C4-2B (cell line): Measurements from ENCODE around the gene OR12D1.
A peak's percentile ranks its signal among the peaks of the same experiment; 100 is the strongest.

ENCODE experiments used
- ZFX ChIP-seq: fragments of 450-650 bp; IDR thresholded peaks from 2 replicates; pipeline ENCODE4 v1.6.1; 2017
- TF ChIP-seq, protein P1 (sequence below): fragments of 450-650 bp; conservative IDR thresholded peaks from 2 replicates; pipeline ENCODE4 v1.5.1; 2017; ENCODE audit warnings: mild to moderate bottlenecking

GRCh38 chr6:29414588-29414987 lies at the start of gene OR12D1:
- TF ChIP-seq, protein P1, sequence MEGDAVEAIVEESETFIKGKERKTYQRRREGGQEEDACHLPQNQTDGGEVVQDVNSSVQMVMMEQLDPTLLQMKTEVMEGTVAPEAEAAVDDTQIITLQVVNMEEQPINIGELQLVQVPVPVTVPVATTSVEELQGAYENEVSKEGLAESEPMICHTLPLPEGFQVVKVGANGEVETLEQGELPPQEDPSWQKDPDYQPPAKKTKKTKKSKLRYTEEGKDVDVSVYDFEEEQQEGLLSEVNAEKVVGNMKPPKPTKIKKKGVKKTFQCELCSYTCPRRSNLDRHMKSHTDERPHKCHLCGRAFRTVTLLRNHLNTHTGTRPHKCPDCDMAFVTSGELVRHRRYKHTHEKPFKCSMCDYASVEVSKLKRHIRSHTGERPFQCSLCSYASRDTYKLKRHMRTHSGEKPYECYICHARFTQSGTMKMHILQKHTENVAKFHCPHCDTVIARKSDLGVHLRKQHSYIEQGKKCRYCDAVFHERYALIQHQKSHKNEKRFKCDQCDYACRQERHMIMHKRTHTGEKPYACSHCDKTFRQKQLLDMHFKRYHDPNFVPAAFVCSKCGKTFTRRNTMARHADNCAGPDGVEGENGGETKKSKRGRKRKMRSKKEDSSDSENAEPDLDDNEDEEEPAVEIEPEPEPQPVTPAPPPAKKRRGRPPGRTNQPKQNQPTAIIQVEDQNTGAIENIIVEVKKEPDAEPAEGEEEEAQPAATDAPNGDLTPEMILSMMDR, result peak; percentile 46
- no peak for TF ChIP-seq ZFX
